OCI-LY7 (cell line): Measurements from ENCODE around the gene CACNA2D1. TPM values are rescaled to one million over a fixed set of nuclear protein-coding genes. Genes with fewer than 3 reads are reported as not detected.
A peak's percentile ranks its signal among the peaks of the same experiment; 100 is the strongest.

Experiments used
- BruUV-seq: library from RNA; stranded (reverse); fragments of 400-500 nt; replicated peaks from 2 replicates; lab custom pipeline; 2021; lab: Mats Ljungman, UMichigan
- CTCF ChIA-PET: fragments of 300-600 bp; sonication (Branson Sonifier 250); formaldehyde crosslinking; loops from one replicate; lab custom pipeline; 2022; ENCODE audit warnings: antibody characterized with exemption; ENCODE audit not compliant: unreplicated experiment; lab: Charles Lee
- POLR2A ChIA-PET: fragments of 300-600 bp; sonication (Branson Sonifier 250); formaldehyde crosslinking; loops from one replicate; lab custom pipeline; 2022; ENCODE audit warnings: antibody characterized with exemption; lab: Charles Lee
- DNase-seq: peaks from one replicate; pipeline ENCODE4 v3.0.0-alpha.2; 2015; ENCODE audit warnings: low spot score
- H2AFZ ChIP-seq: fragments of 200-600 bp; sonication (generic), shearing (Covaris generic); 2 replicates; pipeline ENCODE4 v1.6.1; 2014; ENCODE audit warnings: mild to moderate bottlenecking, antibody characterized with exemption, low read length, moderate library complexity
- H3K27ac ChIP-seq: fragments of 200-600 bp; sonication (generic); 2 replicates; pipeline ENCODE4 v1.5.1; 2014; ENCODE audit warnings: mixed run types, low read depth, mild to moderate bottlenecking, moderate library complexity, low read length, inconsistent platforms; ENCODE audit not compliant: poor library complexity, severe bottlenecking
- H3K36me3 ChIP-seq: fragments of 200-600 bp; sonication (generic); 2 replicates; pipeline ENCODE4 v1.6.1; 2014; ENCODE audit warnings: mild to moderate bottlenecking, antibody characterized with exemption, low read length, moderate library complexity, mixed read lengths; ENCODE audit not compliant: insufficient read depth
- H3K4me1 ChIP-seq: fragments of 200-600 bp; sonication (generic); 2 replicates; pipeline ENCODE4 v1.5.1; 2014; ENCODE audit warnings: mild to moderate bottlenecking, low read length; ENCODE audit not compliant: insufficient read depth, poor library complexity, severe bottlenecking
- H3K4me2 ChIP-seq: fragments of 200-600 bp; sonication (generic); 2 replicates; pipeline ENCODE4 v1.6.1; 2014; ENCODE audit warnings: mild to moderate bottlenecking, low read length
- H3K4me3 ChIP-seq: fragments of 200-600 bp; sonication (generic); 2 replicates; pipeline ENCODE4 v1.5.1; 2014; ENCODE audit warnings: mild to moderate bottlenecking, low read depth, low read length; ENCODE audit not compliant: poor library complexity, severe bottlenecking
- H3K79me2 ChIP-seq: fragments of 200-600 bp; sonication (generic); 2 replicates; pipeline ENCODE4 v1.6.1; 2016; ENCODE audit warnings: low read depth, mild to moderate bottlenecking, low read length, moderate library complexity, mixed read lengths; ENCODE audit not compliant: insufficient read depth
- H3K9me2 ChIP-seq: fragments of 200-600 bp; sonication (generic); 2 replicates; pipeline ENCODE4 v1.6.1; 2016; ENCODE audit warnings: mild to moderate bottlenecking, low read length, mixed read lengths; ENCODE audit not compliant: insufficient read depth
- H3K9me3 ChIP-seq: fragments of 200-600 bp; sonication (generic); 2 replicates; pipeline ENCODE4 v1.6.1; 2014; ENCODE audit warnings: mild to moderate bottlenecking, mixed run types, low read length, mixed read lengths
- H4K20me1 ChIP-seq: fragments of 200-600 bp; sonication (generic); 2 replicates; pipeline ENCODE4 v1.6.1; 2014; ENCODE audit warnings: mild to moderate bottlenecking, antibody characterized with exemption, low read length, moderate library complexity, mixed read lengths; ENCODE audit not compliant: insufficient read depth
- CTCF ChIP-seq: fragments of 200-600 bp; sonication (generic); conservative IDR thresholded peaks from 2 replicates; pipeline ENCODE4 v1.5.1; 2014; ENCODE audit warnings: mild to moderate bottlenecking, antibody characterized with exemption, low read length, moderate library complexity, mixed read lengths
- EZH2phosphoT487 ChIP-seq: fragments of 200-600 bp; sonication (generic); IDR thresholded peaks from 2 replicates; pipeline ENCODE4 v1.6.1; 2018; ENCODE audit warnings: low read depth, borderline replicate concordance, mild to moderate bottlenecking, mixed run types, antibody characterized with exemption, low read length, moderate library complexity, mixed read lengths
- intact Hi-C: fragments of 100-400 bp; cut with micrococcal nuclease; formaldehyde crosslinking; loops from one replicate; pipeline ENCODE4 v1.10.0; 2022; ENCODE audit not compliant: unreplicated experiment
- total RNA-seq, 2 experiments: library from RNA; depleted of rRNA in 1 of 2; stranded (reverse); fragments of >200 nt in 1 of 2; shearing (Covaris generic) in 1 of 2; gene quantifications; 2 replicates each; pipeline ENCODE4 v1.2.3, GENCODE V29; 2014 to 2022

The CACNA2D1 gene
- total RNA-seq, 2 experiments from 2014 or later: not detected

- no peak for DNase-seq
- ChIA-PET CTCF (no interaction called here), POLR2A (interaction anchor here (0.7 to 1.5 kb wide), 2 partner anchors 60 to 651 kb away, joined by 3 read pairs; no protein-coding TSS in a partner anchor)
- Histone ChIP-seq H3K79me2 (no peaks in the 10 kb centered on the region), H3K27ac (no peak overlapping the region), H2AFZ (no peak overlapping the region), H3K9me3 (no peaks in the 10 kb centered on the region), H4K20me1 (no peaks in the 10 kb centered on the region), H3K36me3 (no peaks in the 10 kb centered on the region), H3K9me2 (no peaks in the 10 kb centered on the region), H3K4me3 (no peak overlapping the region), H3K4me1 (no peaks in the 10 kb centered on the region), H3K4me2 (no peak overlapping the region)
- TF ChIP-seq CTCF (no peak), EZH2phosphoT487 (no peak)
- no TSS peak for BruUV-seq
- intact Hi-C loops: no loop called here
Observed at GRCh38 chr7:82172881-82173280, 270.7 kb downstream of the CACNA2D1 start.

GRCh38 chr7:82172017-82172416, 271.6 kb downstream of the CACNA2D1 start:
- H3K4me2 ChIP-seq: no peak overlapping the region
- no peak overlapping the region for H2AFZ ChIP-seq
- intact Hi-C loops: no loop called here
- H3K9me3 ChIP-seq: no peaks in the 10 kb centered on the region
- H4K20me1 ChIP-seq: no peaks in the 10 kb centered on the region
- H3K79me2 ChIP-seq: no peaks in the 10 kb centered on the region
- no peaks in the 10 kb centered on the region for H3K36me3 ChIP-seq
- H3K4me3 ChIP-seq: no peak overlapping the region
- DNase-seq: no peak
- TF ChIP-seq EZH2phosphoT487: no peak
- peak; percentile 31 for TF ChIP-seq CTCF
- no peaks in the 10 kb centered on the region for H3K4me1 ChIP-seq
- no TSS peak for BruUV-seq
- no peak overlapping the region for H3K27ac ChIP-seq
- ChIA-PET CTCF (no interaction called here), POLR2A (no interaction called here)
- no peaks in the 10 kb centered on the region for H3K9me2 ChIP-seq

GRCh38 chr7:82167558-82168314, 275.8 kb downstream of the CACNA2D1 start:
- no peak overlapping the region for H2AFZ ChIP-seq
- POLR2A ChIA-PET: no interaction called here
- no TSS peak for BruUV-seq

More at GRCh38 chr7:82167558-82168314, 275.8 kb downstream of the CACNA2D1 start:
- CTCF ChIA-PET: no interaction called here
- Histone ChIP-seq H3K4me1 (no peaks in the 10 kb centered on the region), H3K4me3 (no peak overlapping the region), H3K79me2 (no peaks in the 10 kb centered on the region), H3K4me2 (no peak overlapping the region), H3K27ac (no peak overlapping the region), H4K20me1 (no peaks in the 10 kb centered on the region), H3K9me2 (no peaks in the 10 kb centered on the region), H3K36me3 (no peaks in the 10 kb centered on the region), H3K9me3 (no peaks in the 10 kb centered on the region)
- TF ChIP-seq CTCF (no peak), EZH2phosphoT487 (no peak)
- DNase-seq: no peak
- intact Hi-C loops: no loop called here
